HEK293 (cell line): ENCODE measurements around the gene COL15A1.

ENCODE experiments used
- CTCF ChIA-PET: fragments of 350-600 bp; formaldehyde crosslinking; extraction: SDS; loops from one replicate; lab custom pipeline; 2021; ENCODE audit warnings: antibody characterized with exemption; lab: Yijun Ruan, JAX
- POLR2A ChIA-PET: fragments of 300-600 bp; formaldehyde crosslinking; extraction: SDS; loops from one replicate; lab custom pipeline; 2020; ENCODE audit warnings: antibody characterized with exemption, inconsistent platforms; lab: Yijun Ruan, JAX
- H3K27ac ChIP-seq: fragments of 200-500 bp; sonication (Bioruptor generic); 2 replicates; pipeline ENCODE4 v1.5.1; 2014; ENCODE audit warnings: low read depth, low read length, control low read depth, inconsistent platforms; ENCODE audit errors: extremely low read depth
- H3K36me3 ChIP-seq, 2 experiments: fragments of 200-500 bp in 1 of 2; sonication (Bioruptor generic) in 1 of 2; 1 replicate in 1 of 2; 2 replicates in 1 of 2; pipeline ENCODE4 v1.5.1; 2014 to 2017; ENCODE audit warnings: inconsistent platforms in 2 of 2, low read length in 2 of 2; ENCODE audit not compliant: control insufficient read depth in 2 of 2, insufficient read depth in 1 of 2
- H3K4me1 ChIP-seq: fragments of 200-500 bp; sonication (Bioruptor generic); 2 replicates; pipeline ENCODE4 v1.5.1; 2014; ENCODE audit warnings: mild to moderate bottlenecking, low read length, inconsistent platforms; ENCODE audit not compliant: control insufficient read depth, insufficient read depth
- H3K4me3 ChIP-seq: 2 replicates; pipeline ENCODE4 v1.5.1; 2011; ENCODE audit warnings: low read depth, mild to moderate bottlenecking, control low read depth, low read length, moderate library complexity
- H3K9me3 ChIP-seq: fragments of 200-500 bp; sonication (Bioruptor generic); 2 replicates; pipeline ENCODE4 v1.5.1; 2014; ENCODE audit warnings: low read depth, low read length, inconsistent platforms; ENCODE audit not compliant: control insufficient read depth, insufficient read depth
- GLIS1 ChIP-seq: fragments of 450-650 bp; formaldehyde crosslinking; IDR thresholded peaks from 2 replicates; pipeline ENCODE4 v1.5.1; 2016; ENCODE audit warnings: missing biosample characterization, missing genetic modification characterization
- IKZF3 ChIP-seq: fragments of 450-650 bp; IDR thresholded peaks from 2 replicates; pipeline ENCODE4 v1.5.0; 2018; ENCODE audit warnings: missing biosample characterization, mild to moderate bottlenecking, missing genetic modification characterization, moderate library complexity
- KLF10 ChIP-seq: fragments of 450-650 bp; IDR thresholded peaks from 2 replicates; pipeline ENCODE4 v1.5.1; 2018; ENCODE audit warnings: missing biosample characterization, mild to moderate bottlenecking, missing genetic modification characterization
- SCRT2 ChIP-seq: fragments of 450-650 bp; formaldehyde crosslinking; IDR thresholded peaks from 2 replicates; pipeline ENCODE4 v1.5.1; 2016; ENCODE audit warnings: missing biosample characterization, missing genetic modification characterization
- SP7 ChIP-seq: fragments of 450-650 bp; formaldehyde crosslinking; IDR thresholded peaks from 2 replicates; pipeline ENCODE4 v1.5.1; 2016; ENCODE audit warnings: missing biosample characterization, missing genetic modification characterization
- WT1 ChIP-seq: fragments of 450-650 bp; formaldehyde crosslinking; IDR thresholded peaks from 2 replicates; pipeline ENCODE4 v1.5.1; 2016; ENCODE audit warnings: missing biosample characterization, missing genetic modification characterization
- YY2 ChIP-seq: fragments of 450-650 bp; formaldehyde crosslinking; IDR thresholded peaks from 2 replicates; pipeline ENCODE4 v1.5.1; 2016; ENCODE audit warnings: missing biosample characterization, missing genetic modification characterization
- ZFHX2 ChIP-seq: fragments of 450-650 bp; formaldehyde crosslinking; conservative IDR thresholded peaks from 2 replicates; pipeline ENCODE4 v1.5.1; 2016; ENCODE audit warnings: missing biosample characterization, missing genetic modification characterization
- ZNF174 ChIP-seq: fragments of 450-650 bp; formaldehyde crosslinking; IDR thresholded peaks from 2 replicates; pipeline ENCODE4 v1.5.0; 2017; ENCODE audit warnings: missing biosample characterization, mild to moderate bottlenecking, missing genetic modification characterization
- ZNF354C ChIP-seq: fragments of 450-650 bp; formaldehyde crosslinking; IDR thresholded peaks from 2 replicates; pipeline ENCODE4 v1.5.1; 2016; ENCODE audit warnings: missing biosample characterization, missing genetic modification characterization, low read depth, borderline replicate concordance
- ZNF529 ChIP-seq: fragments of 450-650 bp; formaldehyde crosslinking; IDR thresholded peaks from 2 replicates; pipeline ENCODE4 v1.5.1; 2017; ENCODE audit warnings: missing genetic modification characterization, missing biosample characterization; ENCODE audit not compliant: insufficient replicate concordance
- ZNF629 ChIP-seq: fragments of 450-650 bp; formaldehyde crosslinking; IDR thresholded peaks from 2 replicates; pipeline ENCODE4 v1.5.1; 2017; ENCODE audit warnings: missing biosample characterization, missing genetic modification characterization
- ZNF660 ChIP-seq: fragments of 450-650 bp; IDR thresholded peaks from 2 replicates; pipeline ENCODE4 v1.5.1; 2018; ENCODE audit warnings: missing biosample characterization, mild to moderate bottlenecking, missing genetic modification characterization
- ZSCAN30 ChIP-seq: fragments of 450-650 bp; IDR thresholded peaks from 2 replicates; pipeline ENCODE4 v1.5.1; 2018; ENCODE audit warnings: missing biosample characterization, mild to moderate bottlenecking, missing genetic modification characterization, moderate library complexity
- TF ChIP-seq, protein P1 (sequence below): fragments of 450-650 bp; formaldehyde crosslinking; IDR thresholded peaks from 2 replicates; pipeline ENCODE4 v1.5.1; 2016; ENCODE audit warnings: missing biosample characterization, missing genetic modification characterization, borderline replicate concordance
- TF ChIP-seq, protein P2 (sequence below): fragments of 450-650 bp; formaldehyde crosslinking; IDR thresholded peaks from 2 replicates; pipeline ENCODE4 v1.5.1; 2016; ENCODE audit warnings: missing biosample characterization, missing genetic modification characterization
- TF ChIP-seq, protein P3 (sequence below): fragments of 450-650 bp; formaldehyde crosslinking; IDR thresholded peaks from 2 replicates; pipeline ENCODE4 v1.5.1; 2017; ENCODE audit warnings: missing biosample characterization, missing genetic modification characterization
- TF ChIP-seq, protein P4 (sequence below): fragments of 450-650 bp; formaldehyde crosslinking; IDR thresholded peaks from 2 replicates; pipeline ENCODE4 v1.5.1; 2016; ENCODE audit warnings: missing biosample characterization, missing genetic modification characterization
- TF ChIP-seq, protein P5 (sequence below): fragments of 450-650 bp; formaldehyde crosslinking; IDR thresholded peaks from 2 replicates; pipeline ENCODE4 v1.5.1; 2016; ENCODE audit warnings: missing biosample characterization, missing genetic modification characterization

The COL15A1 gene

DNA sequence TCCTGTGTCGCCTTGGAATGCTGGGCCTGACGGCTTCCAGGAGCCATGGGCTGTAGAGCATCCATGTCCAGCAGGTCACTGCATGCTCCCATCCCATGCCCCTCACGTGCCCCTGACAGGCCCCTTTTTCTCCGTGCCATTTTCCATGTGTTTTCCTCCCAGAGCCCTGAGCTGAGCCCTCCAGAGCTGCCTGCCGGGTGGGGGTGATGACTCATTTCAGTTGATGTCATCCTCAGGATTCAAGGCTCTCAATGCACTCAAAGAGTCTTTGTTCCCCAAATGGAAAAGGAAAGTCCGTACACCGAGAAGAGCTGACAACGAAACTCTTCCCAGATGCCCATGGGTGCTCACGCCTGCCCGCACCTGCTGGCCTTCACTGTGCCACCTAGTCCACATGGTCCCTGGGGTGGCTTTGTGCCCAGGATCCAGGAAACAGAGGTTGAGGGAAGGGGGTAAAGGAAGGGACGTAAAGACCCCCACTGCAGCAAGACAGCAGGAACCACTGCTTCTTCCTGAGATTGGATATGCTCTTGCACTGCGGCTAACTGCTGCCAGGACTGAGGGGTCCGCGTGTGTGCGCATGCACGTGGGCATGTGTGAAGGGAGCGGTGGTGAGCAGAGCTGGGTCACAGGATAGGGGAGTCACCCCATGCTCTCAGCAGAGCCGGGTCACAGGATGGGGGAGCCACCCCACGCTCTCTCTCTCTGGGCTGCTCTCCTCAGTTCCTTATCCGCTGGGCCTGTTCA is 27.6 kb downstream of the COL15A1 start:
- H3K4me3 ChIP-seq, result no peak overlapping the region
- TF ChIP-seq, protein P1, sequence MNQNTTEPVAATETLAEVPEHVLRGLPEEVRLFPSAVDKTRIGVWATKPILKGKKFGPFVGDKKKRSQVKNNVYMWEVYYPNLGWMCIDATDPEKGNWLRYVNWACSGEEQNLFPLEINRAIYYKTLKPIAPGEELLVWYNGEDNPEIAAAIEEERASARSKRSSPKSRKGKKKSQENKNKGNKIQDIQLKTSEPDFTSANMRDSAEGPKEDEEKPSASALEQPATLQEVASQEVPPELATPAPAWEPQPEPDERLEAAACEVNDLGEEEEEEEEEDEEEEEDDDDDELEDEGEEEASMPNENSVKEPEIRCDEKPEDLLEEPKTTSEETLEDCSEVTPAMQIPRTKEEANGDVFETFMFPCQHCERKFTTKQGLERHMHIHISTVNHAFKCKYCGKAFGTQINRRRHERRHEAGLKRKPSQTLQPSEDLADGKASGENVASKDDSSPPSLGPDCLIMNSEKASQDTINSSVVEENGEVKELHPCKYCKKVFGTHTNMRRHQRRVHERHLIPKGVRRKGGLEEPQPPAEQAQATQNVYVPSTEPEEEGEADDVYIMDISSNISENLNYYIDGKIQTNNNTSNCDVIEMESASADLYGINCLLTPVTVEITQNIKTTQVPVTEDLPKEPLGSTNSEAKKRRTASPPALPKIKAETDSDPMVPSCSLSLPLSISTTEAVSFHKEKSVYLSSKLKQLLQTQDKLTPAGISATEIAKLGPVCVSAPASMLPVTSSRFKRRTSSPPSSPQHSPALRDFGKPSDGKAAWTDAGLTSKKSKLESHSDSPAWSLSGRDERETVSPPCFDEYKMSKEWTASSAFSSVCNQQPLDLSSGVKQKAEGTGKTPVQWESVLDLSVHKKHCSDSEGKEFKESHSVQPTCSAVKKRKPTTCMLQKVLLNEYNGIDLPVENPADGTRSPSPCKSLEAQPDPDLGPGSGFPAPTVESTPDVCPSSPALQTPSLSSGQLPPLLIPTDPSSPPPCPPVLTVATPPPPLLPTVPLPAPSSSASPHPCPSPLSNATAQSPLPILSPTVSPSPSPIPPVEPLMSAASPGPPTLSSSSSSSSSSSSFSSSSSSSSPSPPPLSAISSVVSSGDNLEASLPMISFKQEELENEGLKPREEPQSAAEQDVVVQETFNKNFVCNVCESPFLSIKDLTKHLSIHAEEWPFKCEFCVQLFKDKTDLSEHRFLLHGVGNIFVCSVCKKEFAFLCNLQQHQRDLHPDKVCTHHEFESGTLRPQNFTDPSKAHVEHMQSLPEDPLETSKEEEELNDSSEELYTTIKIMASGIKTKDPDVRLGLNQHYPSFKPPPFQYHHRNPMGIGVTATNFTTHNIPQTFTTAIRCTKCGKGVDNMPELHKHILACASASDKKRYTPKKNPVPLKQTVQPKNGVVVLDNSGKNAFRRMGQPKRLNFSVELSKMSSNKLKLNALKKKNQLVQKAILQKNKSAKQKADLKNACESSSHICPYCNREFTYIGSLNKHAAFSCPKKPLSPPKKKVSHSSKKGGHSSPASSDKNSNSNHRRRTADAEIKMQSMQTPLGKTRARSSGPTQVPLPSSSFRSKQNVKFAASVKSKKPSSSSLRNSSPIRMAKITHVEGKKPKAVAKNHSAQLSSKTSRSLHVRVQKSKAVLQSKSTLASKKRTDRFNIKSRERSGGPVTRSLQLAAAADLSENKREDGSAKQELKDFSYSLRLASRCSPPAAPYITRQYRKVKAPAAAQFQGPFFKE (tag by site-specific recombination), result no peak
- no peak for TF ChIP-seq IKZF3 (tag by site-specific recombination)
- peak; percentile 50; the same call in 1 of the 2 replicates for TF ChIP-seq ZNF629
- TF ChIP-seq ZNF660 (tag by site-specific recombination), result peak; percentile 48
- 0 out of 2 replicates have a peak, but pooled peaks have one; percentile 27 for TF ChIP-seq KLF10 (tag by site-specific recombination)
- TF ChIP-seq, protein P2, sequence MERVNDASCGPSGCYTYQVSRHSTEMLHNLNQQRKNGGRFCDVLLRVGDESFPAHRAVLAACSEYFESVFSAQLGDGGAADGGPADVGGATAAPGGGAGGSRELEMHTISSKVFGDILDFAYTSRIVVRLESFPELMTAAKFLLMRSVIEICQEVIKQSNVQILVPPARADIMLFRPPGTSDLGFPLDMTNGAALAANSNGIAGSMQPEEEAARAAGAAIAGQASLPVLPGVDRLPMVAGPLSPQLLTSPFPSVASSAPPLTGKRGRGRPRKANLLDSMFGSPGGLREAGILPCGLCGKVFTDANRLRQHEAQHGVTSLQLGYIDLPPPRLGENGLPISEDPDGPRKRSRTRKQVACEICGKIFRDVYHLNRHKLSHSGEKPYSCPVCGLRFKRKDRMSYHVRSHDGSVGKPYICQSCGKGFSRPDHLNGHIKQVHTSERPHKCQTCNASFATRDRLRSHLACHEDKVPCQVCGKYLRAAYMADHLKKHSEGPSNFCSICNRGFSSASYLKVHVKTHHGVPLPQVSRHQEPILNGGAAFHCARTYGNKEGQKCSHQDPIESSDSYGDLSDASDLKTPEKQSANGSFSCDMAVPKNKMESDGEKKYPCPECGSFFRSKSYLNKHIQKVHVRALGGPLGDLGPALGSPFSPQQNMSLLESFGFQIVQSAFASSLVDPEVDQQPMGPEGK (tag by site-specific recombination), result peak; percentile 20; the same call in 1 of the 2 replicates
- H3K36me3 ChIP-seq, result no peaks in the 10 kb centered on the region
- ChIA-PET POLR2A (interaction anchor here (0.6 kb wide), 1 partner anchor 28 kb away, joined by 3 read pairs; no protein-coding TSS in a partner anchor), CTCF (interaction anchor here (0.6 to 5.5 kb wide), 3 partner anchors 26 to 122 kb away, joined by 3 to 51 read pairs (median 4); no protein-coding TSS in a partner anchor)
- no peak overlapping the region for H3K27ac ChIP-seq
- H3K4me1 ChIP-seq, result no peaks in the 10 kb centered on the region
- no peaks in the 10 kb centered on the region for H3K9me3 ChIP-seq

DNA sequence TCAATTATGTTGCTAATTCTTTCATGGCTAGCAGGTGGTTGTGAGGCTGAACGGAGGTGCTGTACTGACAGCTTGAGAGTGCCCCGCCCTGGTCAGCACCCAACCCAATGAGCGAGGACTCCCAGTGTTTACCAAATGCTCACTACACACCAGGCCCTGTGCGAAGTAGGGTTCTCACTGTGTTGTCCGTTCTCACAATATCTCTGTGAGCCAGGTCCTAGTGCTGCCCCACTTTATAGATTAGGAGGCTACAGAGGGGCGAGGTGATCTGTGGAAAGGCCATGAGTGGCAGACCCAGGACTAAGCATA is 28.2 kb downstream of the COL15A1 start:
- no peak overlapping the region for H3K4me3 ChIP-seq
- POLR2A ChIA-PET, result no interaction called here
- CTCF ChIA-PET, result interaction anchor here (0.6 to 5.5 kb wide), 2 partner anchors 26 to 123 kb away, joined by 4 to 51 read pairs; no protein-coding TSS in a partner anchor
- no peak for TF ChIP-seq ZNF174 (tag by site-specific recombination)
- TF ChIP-seq ZNF529, result no peak
- no peak for TF ChIP-seq SP7
- TF ChIP-seq SCRT2 (tag by site-specific recombination), result no peak
- no peak for TF ChIP-seq IKZF3 (tag by site-specific recombination)
- TF ChIP-seq ZFHX2 (tag by site-specific recombination), result no peak
- no peak for TF ChIP-seq WT1
- no peak for TF ChIP-seq ZNF354C (tag by site-specific recombination)
- TF ChIP-seq ZSCAN30, result no peak
- TF ChIP-seq, protein P3, sequence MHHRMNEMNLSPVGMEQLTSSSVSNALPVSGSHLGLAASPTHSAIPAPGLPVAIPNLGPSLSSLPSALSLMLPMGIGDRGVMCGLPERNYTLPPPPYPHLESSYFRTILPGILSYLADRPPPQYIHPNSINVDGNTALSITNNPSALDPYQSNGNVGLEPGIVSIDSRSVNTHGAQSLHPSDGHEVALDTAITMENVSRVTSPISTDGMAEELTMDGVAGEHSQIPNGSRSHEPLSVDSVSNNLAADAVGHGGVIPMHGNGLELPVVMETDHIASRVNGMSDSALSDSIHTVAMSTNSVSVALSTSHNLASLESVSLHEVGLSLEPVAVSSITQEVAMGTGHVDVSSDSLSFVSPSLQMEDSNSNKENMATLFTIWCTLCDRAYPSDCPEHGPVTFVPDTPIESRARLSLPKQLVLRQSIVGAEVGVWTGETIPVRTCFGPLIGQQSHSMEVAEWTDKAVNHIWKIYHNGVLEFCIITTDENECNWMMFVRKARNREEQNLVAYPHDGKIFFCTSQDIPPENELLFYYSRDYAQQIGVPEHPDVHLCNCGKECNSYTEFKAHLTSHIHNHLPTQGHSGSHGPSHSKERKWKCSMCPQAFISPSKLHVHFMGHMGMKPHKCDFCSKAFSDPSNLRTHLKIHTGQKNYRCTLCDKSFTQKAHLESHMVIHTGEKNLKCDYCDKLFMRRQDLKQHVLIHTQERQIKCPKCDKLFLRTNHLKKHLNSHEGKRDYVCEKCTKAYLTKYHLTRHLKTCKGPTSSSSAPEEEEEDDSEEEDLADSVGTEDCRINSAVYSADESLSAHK (tag by site-specific recombination), result no peak
- TF ChIP-seq, protein P4, sequence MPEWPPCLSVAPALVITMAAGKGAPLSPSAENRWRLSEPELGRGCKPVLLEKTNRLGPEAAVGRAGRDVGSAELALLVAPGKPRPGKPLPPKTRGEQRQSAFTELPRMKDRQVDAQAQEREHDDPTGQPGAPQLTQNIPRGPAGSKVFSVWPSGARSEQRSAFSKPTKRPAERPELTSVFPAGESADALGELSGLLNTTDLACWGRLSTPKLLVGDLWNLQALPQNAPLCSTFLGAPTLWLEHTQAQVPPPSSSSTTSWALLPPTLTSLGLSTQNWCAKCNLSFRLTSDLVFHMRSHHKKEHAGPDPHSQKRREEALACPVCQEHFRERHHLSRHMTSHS (tag by site-specific recombination), result no peak
- TF ChIP-seq YY2 (tag by site-specific recombination), result no peak
- TF ChIP-seq, protein P5, sequence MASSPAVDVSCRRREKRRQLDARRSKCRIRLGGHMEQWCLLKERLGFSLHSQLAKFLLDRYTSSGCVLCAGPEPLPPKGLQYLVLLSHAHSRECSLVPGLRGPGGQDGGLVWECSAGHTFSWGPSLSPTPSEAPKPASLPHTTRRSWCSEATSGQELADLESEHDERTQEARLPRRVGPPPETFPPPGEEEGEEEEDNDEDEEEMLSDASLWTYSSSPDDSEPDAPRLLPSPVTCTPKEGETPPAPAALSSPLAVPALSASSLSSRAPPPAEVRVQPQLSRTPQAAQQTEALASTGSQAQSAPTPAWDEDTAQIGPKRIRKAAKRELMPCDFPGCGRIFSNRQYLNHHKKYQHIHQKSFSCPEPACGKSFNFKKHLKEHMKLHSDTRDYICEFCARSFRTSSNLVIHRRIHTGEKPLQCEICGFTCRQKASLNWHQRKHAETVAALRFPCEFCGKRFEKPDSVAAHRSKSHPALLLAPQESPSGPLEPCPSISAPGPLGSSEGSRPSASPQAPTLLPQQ (tag by site-specific recombination), result no peak
- TF ChIP-seq GLIS1, result no peak
- no peaks in the 10 kb centered on the region for H3K36me3 ChIP-seq
- no peak overlapping the region for H3K27ac ChIP-seq
- H3K9me3 ChIP-seq, result no peaks in the 10 kb centered on the region
- no peaks in the 10 kb centered on the region for H3K4me1 ChIP-seq
